Bone marrow (tissue), 2 donors: Measurements from ENCODE around the gene PCDH19.

Experiments
- DNase-seq, 2 donors: peaks; one replicate each; lab custom pipeline; 2025; lab: John Stamatoyannopoulos, UW

Gene PCDH19

GRCh38 chrX:100315566-100315965 lies 94.5 kb downstream of the PCDH19 start:
- DNase-seq: no peak

GRCh38 chrX:100299559-100299958 lies 110.5 kb downstream of the PCDH19 start:
- no peak for DNase-seq

DNA sequence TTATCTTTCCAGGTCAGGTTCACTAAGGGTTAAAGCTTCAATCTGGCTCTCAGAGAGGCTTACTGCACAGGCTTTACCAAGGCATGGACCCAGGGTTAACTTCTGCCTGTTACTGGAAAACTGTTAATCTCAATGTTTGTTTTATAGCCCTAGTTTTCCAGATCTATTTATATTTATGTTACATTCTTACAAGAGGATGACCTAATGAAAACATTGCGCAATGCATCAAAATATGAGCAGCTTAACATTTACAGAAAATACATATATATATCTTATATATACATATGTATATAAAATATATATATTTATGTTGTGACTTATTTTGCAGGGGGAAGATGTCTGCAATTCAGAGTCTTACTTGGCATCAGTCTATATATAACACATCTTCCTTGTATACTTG lies 112.3 kb downstream of the PCDH19 start:
- no peak for DNase-seq

GRCh38 chrX:100296183-100296753 lies 113.8 kb downstream of the PCDH19 start:
- DNase-seq: no peak

GRCh38 chrX:100294965-100295364 lies 115.1 kb downstream of the PCDH19 start:
- no peak for DNase-seq

DNA sequence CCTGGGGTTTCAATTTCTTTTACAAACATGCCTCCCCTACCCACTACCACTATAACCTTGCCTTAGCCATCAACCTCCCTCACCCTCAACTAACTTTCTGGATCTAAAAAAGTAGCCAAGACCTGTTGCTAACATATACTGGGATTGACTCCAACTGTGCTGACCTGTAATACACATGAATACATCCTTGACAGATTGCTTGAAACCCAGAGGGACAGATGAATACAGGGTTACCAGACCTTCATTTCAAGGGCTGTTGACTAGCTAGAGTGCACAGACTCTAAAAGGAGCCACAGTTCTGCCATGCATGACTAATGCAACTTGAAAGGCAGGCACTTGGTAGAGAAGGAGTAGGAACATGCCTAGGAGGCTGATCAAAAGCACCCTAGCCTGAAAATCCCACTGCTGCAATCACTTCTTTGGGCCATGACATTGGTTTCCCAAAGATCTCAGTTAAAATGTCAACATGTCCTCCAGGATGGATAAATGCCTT lies 121.0 kb downstream of the PCDH19 start:
- no peak for DNase-seq

DNA sequence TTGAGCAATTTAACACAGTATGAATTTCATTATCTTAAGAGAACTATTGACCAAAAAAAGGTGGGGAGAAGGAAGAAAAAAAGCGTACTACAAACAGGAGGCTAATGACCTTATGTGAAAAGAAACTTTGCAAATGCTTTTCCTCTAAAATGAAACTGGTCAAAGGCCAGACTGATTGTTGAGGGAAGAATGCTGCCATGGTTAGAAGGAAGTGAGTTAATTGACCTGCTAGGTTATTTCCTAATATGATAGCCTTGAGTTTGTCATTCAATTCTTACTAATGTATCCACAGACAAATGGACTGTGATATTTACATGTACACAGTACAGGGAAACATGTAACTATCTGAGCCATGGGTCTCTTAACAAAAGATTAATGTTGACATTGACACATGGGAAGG lies 132.8 kb downstream of the PCDH19 start:
- no peak for DNase-seq

DNA sequence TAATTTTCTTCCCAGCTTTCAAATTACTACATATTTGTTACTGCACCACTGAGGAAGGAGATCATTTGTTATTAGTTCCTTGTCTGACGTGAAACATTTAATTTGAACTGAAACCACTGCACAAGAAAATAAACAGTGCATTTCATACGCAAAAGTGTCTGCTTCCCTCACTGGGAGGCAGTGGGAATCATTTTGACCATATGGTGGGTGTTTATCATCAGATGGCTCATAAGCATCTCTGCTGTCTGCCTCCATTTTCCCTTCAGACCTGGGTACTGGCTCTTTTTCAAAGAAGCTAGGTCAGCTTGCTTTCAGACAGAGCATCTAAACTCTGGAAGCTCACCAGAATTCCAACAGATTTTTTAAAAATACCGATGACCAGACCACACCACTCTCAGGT lies 135.2 kb downstream of the PCDH19 start:
- no peak for DNase-seq

DNA sequence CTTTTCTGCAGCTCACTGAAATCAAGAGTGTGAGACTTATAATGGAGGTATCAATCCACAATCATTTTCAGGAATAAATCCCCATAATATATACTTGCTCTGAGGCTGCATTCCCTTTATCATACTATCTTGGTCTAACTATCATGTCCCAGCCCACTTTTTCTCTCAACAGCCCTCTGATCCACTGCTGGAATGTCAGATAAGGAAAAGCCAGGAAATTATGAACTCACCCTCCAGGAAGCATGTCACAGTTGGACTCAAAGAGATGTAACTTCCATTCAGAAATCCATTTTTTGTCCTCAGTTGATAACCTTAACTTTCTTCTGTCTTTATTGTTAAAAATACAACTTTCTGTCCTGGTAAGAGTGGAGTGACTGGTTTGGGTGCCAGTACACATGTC lies 144.9 kb downstream of the PCDH19 start:
- DNase-seq: no peak

- DNase-seq: no peak
These were observed 145.9 kb downstream of the PCDH19 start for GRCh38 chrX:100264200-100264599.

GRCh38 chrX:100263650-100264049 lies 146.4 kb downstream of the PCDH19 start:
- DNase-seq: no peak

- no peak for DNase-seq
These were observed 161.1 kb downstream of the PCDH19 start for GRCh38 chrX:100248885-100249493.

GRCh38 chrX:100247826-100248225 lies 162.2 kb downstream of the PCDH19 start:
- DNase-seq: no peak

- DNase-seq: no peak
These were observed 165.4 kb downstream of the PCDH19 start for GRCh38 chrX:100244681-100245080.
